Mesendoderm (in vitro differentiated cells): ENCODE results near the gene ALKBH4.
"Not testable (repeated sequence)": the region's sequence is repeated elsewhere in the genome, so short reads cannot be mapped to it uniquely, and the experiment has no call there.

ENCODE experiments used
- DNase-seq: peaks from one replicate; pipeline ENCODE4 v3.0.0; 2013
- H2AK5ac ChIP-seq: 2 replicates; pipeline ENCODE4 v1.6.1; 2013; ENCODE audit warnings: low read length, inconsistent platforms
- H2BK120ac ChIP-seq: 2 replicates; pipeline ENCODE4 v1.6.1; 2013; ENCODE audit warnings: low read depth, mild to moderate bottlenecking, low read length, moderate library complexity, mixed read lengths
- H2BK15ac ChIP-seq: replicated peaks from 2 replicates; pipeline ENCODE4 v1.6.1; 2013; ENCODE audit warnings: low read depth, mild to moderate bottlenecking, moderate library complexity
- H2BK5ac ChIP-seq: 2 replicates; pipeline ENCODE4 v1.6.1; 2013; ENCODE audit warnings: low read length, inconsistent platforms
- H3K18ac ChIP-seq: 2 replicates; pipeline ENCODE4 v1.6.1; 2013; ENCODE audit warnings: mild to moderate bottlenecking, low read length, mixed read lengths
- H3K23ac ChIP-seq: one replicate; pipeline ENCODE4 v1.6.1; 2013; ENCODE audit warnings: low read length
- H3K27ac ChIP-seq: 2 replicates; pipeline ENCODE4 v1.5.1; 2013; ENCODE audit warnings: low read depth, mild to moderate bottlenecking, inconsistent platforms, low read length, moderate library complexity
- H3K27me3 ChIP-seq: 2 replicates; pipeline ENCODE4 v1.6.1; 2013; ENCODE audit warnings: low read length, control low read depth, mild to moderate bottlenecking, inconsistent platforms; ENCODE audit not compliant: insufficient read depth, poor library complexity
- H3K36me3 ChIP-seq: 2 replicates; pipeline ENCODE4 v1.6.1; 2013; ENCODE audit warnings: low read length, inconsistent platforms; ENCODE audit not compliant: control insufficient read depth, insufficient read depth
- H3K4ac ChIP-seq: one replicate; pipeline ENCODE4 v1.6.1; 2013; ENCODE audit warnings: low read depth, mild to moderate bottlenecking, low read length, moderate library complexity
- H3K4me1 ChIP-seq: 2 replicates; pipeline ENCODE4 v1.6.1; 2013; ENCODE audit warnings: low read depth, low read length, inconsistent platforms; ENCODE audit not compliant: control insufficient read depth
- H3K4me2 ChIP-seq: 2 replicates; pipeline ENCODE4 v1.6.1; 2013; ENCODE audit warnings: low read length
- H3K4me3 ChIP-seq: 2 replicates; pipeline ENCODE4 v1.5.1; 2013; ENCODE audit warnings: mild to moderate bottlenecking, low read length
- H3K56ac ChIP-seq: one replicate; pipeline ENCODE4 v1.6.1; 2013; ENCODE audit warnings: low read length
- H3K79me1 ChIP-seq: 2 replicates; pipeline ENCODE4 v1.6.1; 2013; ENCODE audit warnings: low read length, inconsistent platforms
- H3K79me2 ChIP-seq: 2 replicates; pipeline ENCODE4 v1.6.1; 2013; ENCODE audit warnings: mild to moderate bottlenecking, low read length; ENCODE audit not compliant: control insufficient read depth, insufficient read depth
- H3K9ac ChIP-seq: 2 replicates; pipeline ENCODE4 v1.6.1; 2013; ENCODE audit warnings: low read length, inconsistent platforms
- H4K5ac ChIP-seq: one replicate; pipeline ENCODE4 v1.6.1; 2013; ENCODE audit warnings: low read length
- H4K8ac ChIP-seq: one replicate; pipeline ENCODE4 v1.6.1; 2013; ENCODE audit warnings: low read depth, mild to moderate bottlenecking, control low read depth, low read length, moderate library complexity
- WGBS: extraction: QIAGEN DNeasy Blood & Tissue Kit; methylation state at CpG from one replicate; pipeline ENCODE4 v1.1.7; 2013; ENCODE audit warnings: low lambda C conversion rate, missing lambda C conversion rate; ENCODE audit not compliant: insufficient coverage; ENCODE audit errors: extremely low coverage; 5-methylcytosine and 5-hydroxymethylcytosine counted together

The ALKBH4 gene

DNA sequence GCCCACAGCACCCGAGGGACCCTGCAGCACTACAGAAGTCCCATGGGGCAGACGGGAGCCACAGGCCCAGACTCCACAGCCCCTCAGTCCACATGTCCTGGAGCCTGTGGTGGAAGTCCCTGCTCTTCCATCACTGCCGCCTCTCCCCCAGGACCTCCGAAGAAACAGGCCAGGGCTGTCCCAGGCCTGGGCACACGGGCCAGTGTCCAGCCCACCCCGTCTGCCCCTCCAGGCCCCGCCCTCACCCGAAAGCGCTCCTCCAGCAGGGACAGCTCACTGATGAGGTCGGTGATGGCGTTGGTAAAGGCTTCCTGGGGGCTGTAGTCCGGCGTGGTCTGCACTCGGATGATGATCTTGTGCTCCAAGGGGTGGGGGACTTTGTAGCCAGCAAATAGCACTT, 9.5 kb upstream of the ALKBH4 start:
- not testable (repeated sequence) for H4K5ac ChIP-seq, H3K36me3 ChIP-seq, H3K79me2 ChIP-seq, H3K27ac ChIP-seq, H4K8ac ChIP-seq, H3K4me1 ChIP-seq, H3K4me2 ChIP-seq, H3K23ac ChIP-seq, H2AK5ac ChIP-seq, H3K4ac ChIP-seq, H2BK120ac ChIP-seq, H3K27me3 ChIP-seq, H2BK15ac ChIP-seq, DNase-seq, H3K79me1 ChIP-seq, H3K56ac ChIP-seq, H3K9ac ChIP-seq, H2BK5ac ChIP-seq, H3K18ac ChIP-seq, H3K4me3 ChIP-seq
- no CpG with 5 or more reads among the region's 14 CpGs for WGBS

DNA sequence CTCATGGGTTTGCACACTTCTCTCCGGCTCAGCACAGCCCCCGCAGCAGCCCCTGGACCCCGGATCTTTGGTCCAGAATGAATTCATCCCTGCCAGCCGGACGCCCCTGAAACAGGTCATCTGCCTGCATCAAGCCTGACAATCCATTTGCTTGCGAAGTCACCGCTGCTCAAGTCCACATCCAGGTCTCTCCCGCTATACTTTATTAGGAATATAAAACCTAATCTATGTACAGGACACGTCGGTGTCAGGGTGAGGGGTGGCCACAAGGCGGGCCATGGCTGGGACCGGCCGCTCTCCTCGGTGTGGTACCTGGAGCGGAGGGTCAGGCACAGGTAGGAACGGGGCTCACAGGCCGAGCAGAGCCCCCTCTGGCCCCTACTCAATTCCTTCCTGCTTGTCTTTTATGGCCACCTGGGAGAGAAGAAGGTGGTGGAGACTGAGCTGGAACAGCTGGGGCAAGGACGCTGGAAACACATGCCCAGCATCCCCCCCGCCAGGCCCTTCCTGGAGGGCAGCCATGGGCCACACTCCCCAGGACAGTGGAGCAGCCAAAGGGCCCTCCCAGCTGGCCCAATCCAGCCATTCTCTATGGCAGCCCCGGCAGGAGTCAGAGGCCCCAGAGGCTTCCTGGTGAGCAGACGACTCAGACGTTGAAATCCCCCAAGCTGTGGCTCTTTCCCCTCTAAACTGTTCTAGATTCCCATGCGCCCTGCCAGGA, 8.8 kb upstream of the ALKBH4 start:
- H3K18ac ChIP-seq, result no peak overlapping the region

DNA sequence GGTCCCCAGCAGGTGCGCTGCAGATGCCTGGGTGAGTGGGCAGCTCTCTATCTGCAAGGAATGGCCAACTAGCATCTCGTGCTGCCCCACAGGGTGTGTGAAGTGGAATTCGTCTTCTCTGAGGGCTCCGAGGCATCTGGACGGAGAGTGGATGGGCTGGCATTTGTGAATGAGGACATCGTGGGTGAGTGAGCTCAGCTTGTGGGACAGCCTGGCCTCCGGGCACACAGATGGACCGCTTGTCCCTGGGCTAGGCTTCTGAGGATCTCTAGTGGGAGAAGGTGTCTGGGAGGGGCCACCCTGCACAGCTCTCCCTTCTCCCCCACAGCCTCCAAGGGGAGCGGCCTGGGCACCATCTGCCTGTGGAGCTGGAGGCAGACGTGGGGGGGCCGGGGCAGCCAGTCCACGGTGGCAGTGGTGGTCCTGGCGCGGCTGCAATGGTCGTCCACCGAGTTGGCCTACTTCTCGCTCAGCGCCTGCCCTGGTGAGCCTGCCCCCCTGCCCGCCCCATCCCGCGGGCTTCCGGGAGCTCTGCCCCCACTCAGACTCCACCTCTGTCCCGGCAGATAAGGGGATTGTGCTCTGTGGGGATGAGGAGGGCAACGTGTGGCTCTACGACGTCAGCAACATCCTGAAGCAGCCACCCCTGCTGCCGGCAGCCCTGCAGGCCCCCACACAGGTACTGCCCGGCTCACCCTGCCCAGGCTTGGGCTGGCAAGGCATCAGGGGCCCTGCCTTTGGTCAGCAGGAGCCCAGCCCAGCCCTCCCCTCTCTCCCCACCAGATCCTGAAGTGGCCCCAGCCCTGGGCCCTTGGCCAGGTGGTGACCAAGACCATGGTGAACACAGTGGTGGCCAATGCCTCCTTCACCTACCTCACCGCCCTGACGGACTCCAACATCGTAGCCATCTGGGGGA, 7.7 kb upstream of the ALKBH4 start:
- Histone ChIP-seq H4K5ac (no peak overlapping the region), H4K8ac (no peak overlapping the region), H3K23ac (no peak overlapping the region), H3K79me2 (no peaks in the 10 kb centered on the region), H3K27me3 (no peaks in the 10 kb centered on the region), H2AK5ac (no peak overlapping the region), H3K36me3 (peaks cover 5% of the 10 kb centered on the region), H2BK15ac (no peak overlapping the region), H3K4me3 (no peak overlapping the region), H3K56ac (no peak overlapping the region), H3K4me1 (no peaks in the 10 kb centered on the region), H3K27ac (no peak overlapping the region), H2BK5ac (no peak overlapping the region), H3K18ac (no peak overlapping the region), H2BK120ac (no peak overlapping the region), H3K4ac (no peak overlapping the region), H3K9ac (no peak overlapping the region), H3K79me1 (no peaks in the 10 kb centered on the region), H3K4me2 (no peak overlapping the region)
- DNase-seq, result no peak
- no CpG with 5 or more reads among the region's 31 CpGs for WGBS

More for the DNA sequence above, 8.8 kb upstream of the ALKBH4 start:
- Histone ChIP-seq H3K4me2 (no peak overlapping the region), H2BK5ac (no peak overlapping the region), H2AK5ac (no peak overlapping the region), H3K79me1 (no peaks in the 10 kb centered on the region), H3K4me3 (no peak overlapping the region), H3K27me3 (no peaks in the 10 kb centered on the region), H3K23ac (no peak overlapping the region), H2BK120ac (no peak overlapping the region), H3K4ac (no peak overlapping the region), H3K27ac (no peak overlapping the region), H4K5ac (no peak overlapping the region), H3K79me2 (no peaks in the 10 kb centered on the region), H4K8ac (no peak overlapping the region), H3K9ac (no peak overlapping the region), H3K4me1 (no peaks in the 10 kb centered on the region), H2BK15ac (no peak overlapping the region), H3K56ac (no peak overlapping the region), H3K36me3 (peaks cover 5% of the 10 kb centered on the region)
- no peak for DNase-seq
- no CpG with 5 or more reads among the region's 23 CpGs for WGBS

DNA sequence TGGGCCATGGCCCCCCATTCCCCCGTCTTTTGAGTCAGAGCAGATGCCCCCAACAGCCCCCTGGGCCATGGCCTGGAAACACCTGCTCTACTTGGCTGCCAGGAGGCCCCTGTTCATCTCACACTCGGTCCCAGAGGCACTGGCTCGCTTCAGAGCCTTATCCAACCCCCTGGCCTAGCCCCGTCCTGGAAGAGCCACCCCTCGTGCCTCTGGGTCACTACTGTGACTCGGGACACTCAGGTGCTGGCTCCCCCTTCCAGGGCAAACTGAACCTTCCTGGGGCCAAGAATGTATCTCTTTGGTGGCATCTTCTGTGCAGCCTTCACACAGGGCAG, 7.1 kb upstream of the ALKBH4 start:
- Histone ChIP-seq H3K18ac (no peak overlapping the region), H4K8ac (no peak overlapping the region), H3K27me3 (no peaks in the 10 kb centered on the region), H3K4ac (no peak overlapping the region), H2AK5ac (no peak overlapping the region), H3K27ac (no peak overlapping the region), H3K23ac (no peak overlapping the region), H3K79me1 (no peaks in the 10 kb centered on the region), H2BK120ac (no peak overlapping the region), H3K36me3 (peaks cover 5% of the 10 kb centered on the region), H3K4me3 (no peak overlapping the region), H2BK5ac (no peak overlapping the region), H3K9ac (no peak overlapping the region), H3K4me2 (no peak overlapping the region), H3K4me1 (no peaks in the 10 kb centered on the region), H4K5ac (no peak overlapping the region), H3K56ac (no peak overlapping the region), H2BK15ac (no peak overlapping the region), H3K79me2 (no peaks in the 10 kb centered on the region)
- DNase-seq, result no peak
- WGBS, result no CpG with 5 or more reads among the region's 6 CpGs

DNA sequence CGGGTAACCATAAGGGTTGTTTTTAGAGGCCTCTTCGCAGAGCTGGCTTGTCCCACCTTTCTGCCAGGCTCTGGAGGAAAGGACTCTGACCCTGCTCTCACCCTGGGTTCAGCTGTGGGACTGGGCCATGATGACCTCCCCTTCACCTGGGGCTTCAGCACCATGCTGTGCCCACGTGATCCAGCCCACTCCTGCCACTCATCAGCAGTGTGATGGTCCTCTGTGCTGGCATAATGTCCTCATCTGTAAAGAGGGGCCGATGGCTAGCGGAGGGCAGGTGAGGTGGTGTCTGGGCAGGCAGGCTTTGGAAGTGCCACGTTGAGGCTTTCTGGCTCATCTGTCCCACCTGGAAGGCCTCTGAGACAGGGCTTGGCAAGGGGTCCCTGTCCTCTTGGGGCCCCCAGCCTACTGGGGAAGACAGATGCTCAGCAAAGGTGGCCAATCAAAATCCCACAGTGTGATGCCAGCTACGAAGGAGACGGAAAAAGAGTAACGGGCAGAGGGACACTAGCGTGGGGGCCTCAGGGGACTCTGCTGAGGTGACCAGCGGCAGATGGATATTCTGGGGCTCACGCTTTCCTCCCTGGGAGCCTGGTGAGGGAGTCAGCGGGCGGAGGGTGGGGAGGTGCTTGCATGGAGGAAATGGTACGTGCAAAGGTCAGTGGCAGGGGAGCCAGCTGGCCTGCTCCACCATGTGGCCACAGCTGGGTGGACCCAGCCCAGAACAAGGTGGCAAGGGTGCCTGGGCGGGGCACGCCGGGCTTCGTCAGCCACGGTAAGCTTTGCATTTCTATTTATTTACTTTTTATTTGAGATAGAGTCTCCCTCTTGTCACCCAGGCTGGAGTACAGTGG, 5.5 kb upstream of the ALKBH4 start:
- H2BK5ac ChIP-seq, result no peak overlapping the region
- DNase-seq, result no peak
- H3K79me2 ChIP-seq, result no peaks in the 10 kb centered on the region
- H3K4me1 ChIP-seq, result no peaks in the 10 kb centered on the region
- no peak overlapping the region for H4K5ac ChIP-seq
- no peak overlapping the region for H3K9ac ChIP-seq
- H2BK120ac ChIP-seq, result no peak overlapping the region
- H3K4ac ChIP-seq, result no peak overlapping the region
- peaks cover 5% of the 10 kb centered on the region for H3K36me3 ChIP-seq
- no peak overlapping the region for H3K27ac ChIP-seq
- no peak overlapping the region for H3K4me3 ChIP-seq
- peaks cover 3% of the 10 kb centered on the region for H3K79me1 ChIP-seq
- H3K56ac ChIP-seq, result no peak overlapping the region
- H2AK5ac ChIP-seq, result no peak overlapping the region
- H4K8ac ChIP-seq, result no peak overlapping the region
- no CpG with 5 or more reads among the region's 20 CpGs for WGBS
- no peak overlapping the region for H3K23ac ChIP-seq
- H3K18ac ChIP-seq, result no peak overlapping the region
- H2BK15ac ChIP-seq, result no peak overlapping the region
- no peaks in the 10 kb centered on the region for H3K27me3 ChIP-seq
- H3K4me2 ChIP-seq, result no peak overlapping the region
